ENCODE measurements around the gene MACROH2A1. TPM values are rescaled to one million over a fixed set of nuclear protein-coding genes. Genes with fewer than 3 reads are reported as not detected.

MACROH2A1 gene
- total RNA-seq, 1 experiment from 2014 or later = 83.8 TPM

- Mint-ChIP-seq H3K4me3 (no peak overlapping the region), H3K4me1 (no peaks in the 10 kb centered on the region), H3K36me3 (peaks cover 5% of the 10 kb centered on the region; the same call in 1 of the 2 replicates), H3K27me3 (ENCODE audit: low read depth) (no peaks in the 10 kb centered on the region), H3K27ac (no peak overlapping the region), H3K9me3 (no peaks in the 10 kb centered on the region)
- CTCF ChIA-PET = no interaction called here
- POLR2A ChIA-PET = no interaction called here
- TF ChIP-seq ERG (CRISPR knock-in tag; IDR thresholded peaks at IDR 0.05) (no peak), CTCF (IDR thresholded peaks at IDR 0.05) (no peak), GABPB1 (CRISPR knock-in tag; IDR thresholded peaks at IDR 0.05) (no peak), SOX15 (CRISPR knock-in tag; IDR thresholded peaks at IDR 0.05) (no peak), ATF2 (CRISPR knock-in tag; IDR thresholded peaks at IDR 0.05; ENCODE audit: borderline replicate concordance, low read depth) (no peak), ZNF121 (CRISPR knock-in tag; IDR thresholded peaks at IDR 0.05) (no peak), CREB1 (CRISPR knock-in tag; IDR thresholded peaks at IDR 0.05) (no peak), RELA (CRISPR knock-in tag; IDR thresholded peaks at IDR 0.05; ENCODE audit: borderline replicate concordance) (no peak), ZNF317 (CRISPR knock-in tag; IDR thresholded peaks at IDR 0.05; ENCODE audit: borderline replicate concordance, low read depth) (no peak), NR2C2 (CRISPR knock-in tag; IDR thresholded peaks at IDR 0.05) (no peak), AR (CRISPR knock-in tag; IDR thresholded peaks at IDR 0.05) (no peak), CBFB (CRISPR knock-in tag; IDR thresholded peaks at IDR 0.05; ENCODE audit: low read depth) (no peak), ATF1 (CRISPR knock-in tag; IDR thresholded peaks at IDR 0.05) (no peak), ZNF425 (CRISPR knock-in tag; conservative IDR thresholded peaks at IDR 0.05) (no peak), ATF6 (CRISPR knock-in tag; IDR thresholded peaks at IDR 0.05) (no peak), MXD4 (CRISPR knock-in tag; IDR thresholded peaks at IDR 0.05; ENCODE audit: borderline replicate concordance) (no peak), RORB (CRISPR knock-in tag; IDR thresholded peaks at IDR 0.05) (no peak), ESRRA (CRISPR knock-in tag; IDR thresholded peaks at IDR 0.05; ENCODE audit: borderline replicate concordance) (no peak), ZNF219 (CRISPR knock-in tag; IDR thresholded peaks at IDR 0.05; ENCODE audit: borderline replicate concordance) (no peak)
- ATAC-seq (no peak), DNase-seq (ENCODE audit: low spot score) (no peak)
Measured at GRCh38 chr5:135362102-135362501, 36.9 kb downstream of the MACROH2A1 start.
